ENCODE measurements around the gene PTGDR.

The PTGDR gene

DNA sequence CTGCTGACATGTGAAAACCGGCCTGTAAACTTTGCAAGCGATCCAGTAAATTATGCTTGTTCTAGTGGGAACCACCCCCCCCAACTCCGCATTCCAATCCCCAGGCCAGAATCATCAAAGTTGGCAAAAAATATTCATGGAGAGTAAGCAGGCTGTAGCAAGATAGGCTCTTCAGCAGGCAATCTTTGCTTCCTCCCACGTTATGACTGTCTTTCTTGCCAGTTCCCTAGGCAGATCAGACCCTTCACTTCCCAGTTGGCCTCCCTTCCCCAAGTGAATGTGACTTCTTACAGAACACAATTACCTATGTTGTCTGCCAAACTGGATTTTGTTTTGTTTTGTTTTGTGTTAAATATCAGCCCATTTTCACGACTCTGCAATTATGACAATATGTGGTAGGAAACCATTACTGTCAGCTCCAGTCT, 45.4 kb downstream of the PTGDR start:
- no peak for DNase-seq (ENCODE audit: low read depth)

DNA sequence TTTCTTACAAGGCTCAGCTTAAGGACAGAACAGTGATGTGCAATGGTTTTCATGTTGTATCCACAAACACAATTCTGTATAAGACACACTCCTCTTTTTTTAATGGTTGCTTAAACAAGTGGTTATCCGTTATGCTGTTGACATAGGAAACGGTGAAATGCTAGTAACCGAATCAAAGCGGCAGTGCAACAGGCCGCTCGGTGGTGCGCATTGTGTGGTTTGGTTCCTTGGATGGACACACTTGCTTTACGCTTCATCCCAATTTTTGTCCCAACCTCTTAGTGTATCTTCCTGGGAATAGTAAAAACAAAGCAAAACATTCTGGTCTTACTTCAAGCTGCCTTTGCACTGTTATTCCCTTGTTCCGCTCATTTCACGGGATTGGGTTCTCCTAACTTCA, 46.0 kb downstream of the PTGDR start:
- DNase-seq (ENCODE audit: low read depth), result no peak

DNA sequence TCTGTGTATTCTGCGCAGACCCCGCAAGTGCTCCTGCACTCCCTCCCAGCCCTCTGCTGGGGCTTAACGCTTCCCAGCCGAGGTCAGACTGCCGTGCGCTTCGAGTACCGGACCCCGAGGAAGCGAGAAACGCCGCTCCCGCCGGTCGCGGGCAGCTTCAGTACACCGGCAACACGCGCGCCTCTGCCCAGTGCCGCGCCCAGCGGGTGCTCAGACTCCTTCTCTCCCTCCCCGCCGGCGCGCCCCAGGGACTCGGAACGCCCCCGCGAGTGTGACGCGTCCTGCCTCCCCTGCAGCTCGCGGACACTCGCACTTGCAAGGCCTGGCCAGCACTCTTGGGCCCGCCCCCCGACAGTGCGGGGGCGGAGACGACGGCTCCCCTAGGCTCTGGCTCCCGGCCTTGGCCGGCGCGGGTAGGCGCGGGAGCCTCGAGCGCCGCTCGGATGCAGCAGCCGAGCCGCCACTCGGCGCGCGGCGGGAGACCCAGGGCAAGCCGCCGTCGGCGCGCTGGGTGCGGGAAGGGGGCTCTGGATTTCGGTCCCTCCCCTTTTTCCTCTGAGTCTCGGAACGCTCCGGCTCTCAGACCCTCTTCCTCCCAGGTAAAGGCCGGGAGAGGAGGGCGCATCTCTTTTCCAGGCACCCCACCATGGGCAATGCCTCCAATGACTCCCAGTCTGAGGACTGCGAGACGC, 46.6 kb downstream of the PTGDR start, which contains the start of gene PTGER2:
Gene PTGER2 (plus strand): TSS at position 410 of the 692 bp plus-strand sequence. CDS start 237 bp downstream, at position 647.
- peak; percentile 71 for DNase-seq (ENCODE audit: low read depth)

DNA sequence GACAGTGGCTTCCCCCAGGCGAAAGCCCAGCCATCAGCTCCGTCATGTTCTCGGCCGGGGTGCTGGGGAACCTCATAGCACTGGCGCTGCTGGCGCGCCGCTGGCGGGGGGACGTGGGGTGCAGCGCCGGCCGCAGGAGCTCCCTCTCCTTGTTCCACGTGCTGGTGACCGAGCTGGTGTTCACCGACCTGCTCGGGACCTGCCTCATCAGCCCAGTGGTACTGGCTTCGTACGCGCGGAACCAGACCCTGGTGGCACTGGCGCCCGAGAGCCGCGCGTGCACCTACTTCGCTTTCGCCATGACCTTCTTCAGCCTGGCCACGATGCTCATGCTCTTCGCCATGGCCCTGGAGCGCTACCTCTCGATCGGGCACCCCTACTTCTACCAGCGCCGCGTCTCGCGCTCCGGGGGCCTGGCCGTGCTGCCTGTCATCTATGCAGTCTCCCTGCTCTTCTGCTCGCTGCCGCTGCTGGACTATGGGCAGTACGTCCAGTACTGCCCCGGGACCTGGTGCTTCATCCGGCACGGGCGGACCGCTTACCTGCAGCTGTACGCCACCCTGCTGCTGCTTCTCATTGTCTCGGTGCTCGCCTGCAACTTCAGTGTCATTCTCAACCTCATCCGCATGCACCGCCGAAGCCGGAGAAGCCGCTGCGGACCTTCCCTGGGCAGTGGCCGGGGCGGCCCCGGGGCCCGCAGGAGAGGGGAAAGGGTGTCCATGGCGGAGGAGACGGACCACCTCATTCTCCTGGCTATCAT, 47.3 kb downstream of the PTGDR start:
- peak; percentile 6 for DNase-seq (ENCODE audit: low read depth)

DNA sequence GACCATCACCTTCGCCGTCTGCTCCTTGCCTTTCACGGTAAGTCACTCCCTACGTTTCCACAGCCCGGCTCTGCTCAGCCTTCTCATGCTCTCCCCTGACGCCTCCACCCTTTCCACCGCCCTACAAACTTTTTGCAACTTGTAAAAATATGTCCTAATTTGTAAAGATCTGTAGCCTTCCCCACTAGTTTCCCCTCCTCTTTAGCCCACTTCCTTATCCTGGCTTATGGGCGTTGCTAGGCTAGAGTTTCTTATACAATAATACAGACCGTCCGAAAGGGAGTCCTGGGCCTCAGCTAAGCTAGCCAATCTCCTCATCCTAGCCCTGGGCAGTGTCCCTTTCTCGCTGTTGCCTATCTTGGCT, 47.8 kb downstream of the PTGDR start:
- no peak for DNase-seq (ENCODE audit: low read depth)

DNA sequence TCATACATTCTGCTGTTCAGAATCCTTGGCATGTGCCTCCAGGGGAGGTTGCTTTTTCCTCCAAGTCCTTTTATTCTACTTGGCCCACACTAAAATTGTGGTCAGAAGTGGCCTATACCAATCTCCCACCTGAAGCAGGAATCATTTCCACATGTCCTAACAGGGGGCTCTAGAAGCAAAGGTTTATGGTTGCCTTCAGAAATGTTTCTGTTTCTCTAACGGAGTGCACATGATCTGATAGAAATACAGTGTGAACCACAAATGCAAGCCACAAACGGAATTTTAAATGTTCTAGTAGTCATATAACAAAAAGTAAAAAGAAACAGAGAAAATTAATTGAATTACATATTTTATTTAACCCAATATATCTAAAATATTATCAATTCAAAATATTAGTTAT, 50.6 kb downstream of the PTGDR start:
- no peak for DNase-seq (ENCODE audit: low read depth)

DNA sequence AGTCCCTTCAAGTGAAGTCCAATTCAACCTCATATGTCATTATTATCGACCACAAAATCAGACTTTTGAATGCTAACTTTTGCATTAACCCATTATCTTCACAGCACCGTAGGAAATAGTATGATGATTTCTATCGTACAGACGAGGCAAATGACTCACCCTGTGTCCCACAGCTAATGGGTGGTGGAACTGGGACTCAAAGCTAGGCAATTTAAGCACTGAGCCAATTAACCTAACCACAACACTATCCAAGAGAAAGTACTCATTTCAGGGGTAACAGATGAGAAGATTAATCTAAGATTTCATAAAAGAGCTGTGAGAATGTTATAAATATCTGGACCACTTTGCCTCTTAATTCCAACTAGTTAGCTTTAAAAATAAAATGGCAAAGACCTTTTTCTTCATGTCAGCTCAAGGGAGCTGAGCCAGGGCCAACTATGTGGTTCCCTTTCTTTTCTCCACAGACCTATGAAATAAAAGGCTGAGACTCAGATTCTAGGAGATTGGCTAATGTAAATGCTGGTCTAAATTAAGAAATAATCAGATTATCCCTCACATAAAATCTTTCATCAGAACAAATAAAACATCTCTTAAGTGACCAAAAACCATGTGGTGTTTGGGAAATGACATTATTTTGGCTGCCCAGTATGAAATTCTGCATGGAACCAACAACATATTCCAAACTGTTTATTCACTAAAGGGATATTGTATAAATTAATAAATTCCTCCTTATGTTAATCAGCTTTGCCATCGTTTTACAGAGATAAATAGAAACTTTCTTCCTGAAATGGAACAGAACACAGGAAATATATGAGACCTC, 51.5 kb downstream of the PTGDR start:
- DNase-seq (ENCODE audit: low read depth), result no peak

DNA sequence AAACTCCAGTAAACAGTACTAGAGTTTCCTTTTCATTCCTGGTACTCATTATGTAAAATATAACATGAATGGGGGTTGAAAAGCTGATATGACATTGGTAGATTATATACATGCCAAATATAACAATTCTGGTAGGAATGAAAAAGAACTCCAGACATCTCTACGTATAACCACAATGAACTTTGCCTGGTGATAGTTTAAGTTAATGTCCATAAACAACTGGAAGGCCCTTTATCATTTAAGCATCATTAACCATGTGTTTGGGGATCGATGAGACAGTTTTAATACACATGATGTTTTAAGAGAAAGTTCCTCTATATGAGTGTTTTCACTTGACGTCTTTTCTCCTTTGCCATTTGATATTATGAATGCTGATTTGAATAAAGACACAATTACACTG, 52.4 kb downstream of the PTGDR start:
- DNase-seq (ENCODE audit: low read depth), result no peak

DNA sequence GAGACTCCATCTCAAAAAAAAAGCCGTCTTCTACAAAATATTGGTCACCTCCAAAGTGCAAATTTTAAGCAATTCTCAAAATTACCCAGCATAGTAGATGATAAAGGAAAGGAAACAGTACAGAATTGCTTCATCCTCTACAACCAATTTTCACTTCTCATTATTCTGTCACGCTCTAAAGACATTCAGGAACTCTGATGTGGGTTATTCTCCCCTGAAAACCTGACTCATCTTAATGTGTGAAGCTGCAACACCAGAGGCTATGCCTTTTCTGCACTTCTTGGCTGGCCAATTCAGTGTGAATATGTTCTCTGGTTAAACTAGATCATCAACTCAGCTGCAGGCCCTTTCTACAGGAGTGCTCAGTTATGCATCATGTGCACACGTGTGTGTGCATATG, 57.6 kb downstream of the PTGDR start:
- DNase-seq (ENCODE audit: low read depth), result no peak

DNA sequence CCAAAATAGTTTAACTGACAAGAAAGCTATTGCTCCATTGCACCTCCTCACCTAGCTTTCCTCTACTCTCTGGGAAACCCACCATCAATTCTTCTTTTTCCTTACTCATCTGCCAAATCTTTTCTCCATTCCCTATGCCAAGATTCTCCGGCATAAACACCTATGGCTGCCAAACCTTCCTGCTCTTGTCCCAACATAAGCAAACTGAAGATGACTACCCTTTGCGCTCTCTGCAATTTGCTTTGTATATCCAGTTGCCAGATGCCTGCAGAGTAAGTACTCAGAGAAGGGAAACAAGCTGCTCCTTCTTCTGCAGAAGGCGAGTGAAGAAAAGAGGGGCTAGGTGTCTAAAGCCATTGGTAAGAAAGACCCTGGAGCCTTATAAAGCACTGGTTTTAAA, 58.1 kb downstream of the PTGDR start:
- DNase-seq (ENCODE audit: low read depth), result no peak
